Panc1 (cell line): ENCODE measurements around the gene FOXK1. TPM values are rescaled to one million over a fixed set of nuclear protein-coding genes. Genes with fewer than 3 reads are reported as not detected.

Source experiments
- ATAC-seq: fragments of 200-7000 bp; cut with Tn5 transposase; 2 replicates; pipeline ENCODE4 v1.9.1; 2020; ENCODE audit warnings: mild to moderate bottlenecking, moderate library complexity
- BruUV-seq: library from RNA; stranded (reverse); fragments of 400-500 nt; replicated peaks from 2 replicates; lab custom pipeline; 2021; lab: Mats Ljungman, UMichigan
- CTCF ChIA-PET: fragments of 300-600 bp; sonication (Branson Sonifier 250); formaldehyde crosslinking; loops from one replicate; lab custom pipeline; 2022; ENCODE audit warnings: antibody characterized with exemption; lab: Charles Lee
- POLR2A ChIA-PET: fragments of 300-600 bp; sonication (Branson Sonifier 250); formaldehyde crosslinking; loops from one replicate; lab custom pipeline; 2022; ENCODE audit warnings: antibody characterized with exemption; lab: Charles Lee
- DNase-seq: peaks from one replicate; pipeline ENCODE4 v3.0.0-alpha.2; 2010; ENCODE audit warnings: low read depth, low spot score
- H3K27ac ChIP-seq: 2 replicates; pipeline ENCODE4 v1.5.1; 2011; ENCODE audit warnings: mild to moderate bottlenecking, low read length, inconsistent platforms
- H3K27me3 ChIP-seq: fragments of 200-500 bp; sonication (Bioruptor generic); 2 replicates; pipeline ENCODE4 v1.6.0; 2014; ENCODE audit warnings: low read length, inconsistent platforms; ENCODE audit not compliant: control insufficient read depth, insufficient read depth
- H3K36me3 ChIP-seq: fragments of 200-500 bp; sonication (Bioruptor generic); 2 replicates; pipeline ENCODE4 v1.5.1; 2014; ENCODE audit warnings: inconsistent platforms, mild to moderate bottlenecking, low read length, moderate library complexity; ENCODE audit not compliant: control insufficient read depth, insufficient read depth
- H3K4me1 ChIP-seq: 2 replicates; pipeline ENCODE4 v1.5.1; 2011; ENCODE audit warnings: inconsistent platforms, mild to moderate bottlenecking, low read length, moderate library complexity; ENCODE audit not compliant: control insufficient read depth, insufficient read depth
- H3K4me3 ChIP-seq, 2 experiments: 2 replicates each; pipeline ENCODE4 v1.5.1; 2011 to 2012; ENCODE audit warnings: low read depth in 2 of 2, low read length in 2 of 2, mild to moderate bottlenecking in 2 of 2, inconsistent platforms in 1 of 2, moderate library complexity in 1 of 2
- H3K9me3 ChIP-seq: fragments of 200-500 bp; sonication (Bioruptor generic); 2 replicates; pipeline ENCODE4 v1.5.1; 2014; ENCODE audit warnings: low read depth, mild to moderate bottlenecking, inconsistent platforms, low read length, moderate library complexity; ENCODE audit not compliant: control insufficient read depth, insufficient read depth
- POLR2AphosphoS5 ChIP-seq: IDR thresholded peaks from 2 replicates; pipeline ENCODE4 v1.6.1; 2012; ENCODE audit warnings: mild to moderate bottlenecking, low read depth, low read length, moderate library complexity
- SIN3A ChIP-seq: IDR thresholded peaks from 2 replicates; pipeline ENCODE4 v1.6.1; 2012; ENCODE audit warnings: low read depth, mild to moderate bottlenecking, low read length, moderate library complexity, borderline replicate concordance; ENCODE audit not compliant: insufficient read depth
- TCF7L2 ChIP-seq: IDR thresholded peaks from 2 replicates; pipeline ENCODE4 v1.6.1; 2011; ENCODE audit warnings: mild to moderate bottlenecking, low read depth, low read length, inconsistent platforms
- in situ Hi-C: cut with HindIII; loops from 2 replicates; pipeline ENCODE4 v1.10.0; 2016; ENCODE audit warnings: low sequenced_read_pairs, low pct_unique_long_range_greater_than_20kb
- intact Hi-C: fragments of 100-400 bp; cut with micrococcal nuclease; formaldehyde crosslinking; loops from one replicate; pipeline ENCODE4 v1.10.0; 2022; ENCODE audit not compliant: unreplicated experiment
- total RNA-seq: library from RNA; stranded (reverse); gene quantifications from one replicate; pipeline ENCODE4 v1.2.1, GENCODE V29; 2021; ENCODE audit not compliant: unreplicated experiment
- TF ChIP-seq, protein P1 (sequence below): fragments of 450-650 bp; IDR thresholded peaks from 2 replicates; pipeline ENCODE4 v1.5.1; 2017; ENCODE audit warnings: mild to moderate bottlenecking
- TF ChIP-seq, protein P2 (sequence below), 2 experiments: IDR thresholded peaks; 2 replicates each; pipeline ENCODE4 v1.6.1; 2011 to 2012; ENCODE audit warnings: low read depth in 2 of 2, control low read depth in 1 of 2, low read length in 1 of 2, mild to moderate bottlenecking in 1 of 2, moderate library complexity in 1 of 2; ENCODE audit not compliant: insufficient read depth in 1 of 2

FOXK1 gene
- total RNA-seq, 1 experiment from 2014 or later = 72.7 TPM

DNA sequence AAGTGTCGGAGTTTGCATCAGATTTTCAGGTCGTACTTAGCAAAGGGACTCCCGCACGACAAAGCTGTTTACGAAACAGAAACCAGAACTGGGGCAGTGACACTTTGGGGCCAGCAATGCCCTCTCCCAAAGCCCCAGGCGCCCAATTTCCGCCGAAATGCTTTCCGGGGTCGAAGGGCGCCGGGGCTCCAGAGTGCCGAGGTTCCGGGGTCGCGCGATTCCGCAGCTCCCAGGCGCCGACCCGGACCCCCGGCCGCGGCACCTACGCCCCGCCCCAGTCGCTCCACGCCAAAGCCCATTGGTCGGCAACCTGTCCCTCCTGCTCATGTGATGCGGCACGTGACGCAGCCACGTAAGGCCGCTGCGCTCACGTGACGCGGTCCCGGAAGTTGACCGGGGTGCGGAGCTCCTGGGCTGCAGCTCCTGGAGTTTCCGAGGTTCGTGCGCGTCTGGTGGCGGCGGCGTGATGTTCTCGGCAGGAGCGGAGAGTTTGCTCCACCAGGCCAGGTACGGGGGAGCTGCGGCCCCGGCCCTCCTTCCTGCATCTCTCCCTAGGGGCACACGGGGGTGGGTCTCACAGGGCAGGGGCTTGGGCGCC lies 93.3 kb downstream of the FOXK1 start, which contains the start of gene AP5Z1:
AP5Z1 (plus strand) TSS at position 374 of the 598 bp plus-strand sequence; CDS start at position 467, 93 bp downstream.
- H3K27ac ChIP-seq = peak within 1 kb of the TSS; percentile 93
- H3K36me3 ChIP-seq = peaks cover 2% of the 10 kb centered on the region; the same call in 1 of the 2 replicates
- no TSS peak for BruUV-seq
- TF ChIP-seq SIN3A (peak; percentile 100), TCF7L2 (0 out of 2 replicates have a peak, but pooled peaks have one; percentile 17), POLR2AphosphoS5 (peak; percentile 95)
- TF ChIP-seq, protein P1, sequence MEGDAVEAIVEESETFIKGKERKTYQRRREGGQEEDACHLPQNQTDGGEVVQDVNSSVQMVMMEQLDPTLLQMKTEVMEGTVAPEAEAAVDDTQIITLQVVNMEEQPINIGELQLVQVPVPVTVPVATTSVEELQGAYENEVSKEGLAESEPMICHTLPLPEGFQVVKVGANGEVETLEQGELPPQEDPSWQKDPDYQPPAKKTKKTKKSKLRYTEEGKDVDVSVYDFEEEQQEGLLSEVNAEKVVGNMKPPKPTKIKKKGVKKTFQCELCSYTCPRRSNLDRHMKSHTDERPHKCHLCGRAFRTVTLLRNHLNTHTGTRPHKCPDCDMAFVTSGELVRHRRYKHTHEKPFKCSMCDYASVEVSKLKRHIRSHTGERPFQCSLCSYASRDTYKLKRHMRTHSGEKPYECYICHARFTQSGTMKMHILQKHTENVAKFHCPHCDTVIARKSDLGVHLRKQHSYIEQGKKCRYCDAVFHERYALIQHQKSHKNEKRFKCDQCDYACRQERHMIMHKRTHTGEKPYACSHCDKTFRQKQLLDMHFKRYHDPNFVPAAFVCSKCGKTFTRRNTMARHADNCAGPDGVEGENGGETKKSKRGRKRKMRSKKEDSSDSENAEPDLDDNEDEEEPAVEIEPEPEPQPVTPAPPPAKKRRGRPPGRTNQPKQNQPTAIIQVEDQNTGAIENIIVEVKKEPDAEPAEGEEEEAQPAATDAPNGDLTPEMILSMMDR = no peak
- TF ChIP-seq, protein P2, sequence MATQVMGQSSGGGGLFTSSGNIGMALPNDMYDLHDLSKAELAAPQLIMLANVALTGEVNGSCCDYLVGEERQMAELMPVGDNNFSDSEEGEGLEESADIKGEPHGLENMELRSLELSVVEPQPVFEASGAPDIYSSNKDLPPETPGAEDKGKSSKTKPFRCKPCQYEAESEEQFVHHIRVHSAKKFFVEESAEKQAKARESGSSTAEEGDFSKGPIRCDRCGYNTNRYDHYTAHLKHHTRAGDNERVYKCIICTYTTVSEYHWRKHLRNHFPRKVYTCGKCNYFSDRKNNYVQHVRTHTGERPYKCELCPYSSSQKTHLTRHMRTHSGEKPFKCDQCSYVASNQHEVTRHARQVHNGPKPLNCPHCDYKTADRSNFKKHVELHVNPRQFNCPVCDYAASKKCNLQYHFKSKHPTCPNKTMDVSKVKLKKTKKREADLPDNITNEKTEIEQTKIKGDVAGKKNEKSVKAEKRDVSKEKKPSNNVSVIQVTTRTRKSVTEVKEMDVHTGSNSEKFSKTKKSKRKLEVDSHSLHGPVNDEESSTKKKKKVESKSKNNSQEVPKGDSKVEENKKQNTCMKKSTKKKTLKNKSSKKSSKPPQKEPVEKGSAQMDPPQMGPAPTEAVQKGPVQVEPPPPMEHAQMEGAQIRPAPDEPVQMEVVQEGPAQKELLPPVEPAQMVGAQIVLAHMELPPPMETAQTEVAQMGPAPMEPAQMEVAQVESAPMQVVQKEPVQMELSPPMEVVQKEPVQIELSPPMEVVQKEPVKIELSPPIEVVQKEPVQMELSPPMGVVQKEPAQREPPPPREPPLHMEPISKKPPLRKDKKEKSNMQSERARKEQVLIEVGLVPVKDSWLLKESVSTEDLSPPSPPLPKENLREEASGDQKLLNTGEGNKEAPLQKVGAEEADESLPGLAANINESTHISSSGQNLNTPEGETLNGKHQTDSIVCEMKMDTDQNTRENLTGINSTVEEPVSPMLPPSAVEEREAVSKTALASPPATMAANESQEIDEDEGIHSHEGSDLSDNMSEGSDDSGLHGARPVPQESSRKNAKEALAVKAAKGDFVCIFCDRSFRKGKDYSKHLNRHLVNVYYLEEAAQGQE (IDR thresholded peaks at IDR 0.05; ENCODE audit: insufficient read depth in 1 of 2, low read depth in 2 of 2, low read length in 1 of 2) = peak in 1 of 2 experiments; percentile 65; a peak in 1 of 4 replicates
- H3K9me3 ChIP-seq = no peaks in the 10 kb centered on the region
- peak; percentile 78 for DNase-seq
- no peaks in the 10 kb centered on the region for H3K27me3 ChIP-seq
- in situ Hi-C loops (no loop called here), intact Hi-C loops (no loop called here)
- peaks cover 23% of the 10 kb centered on the region for H3K4me1 ChIP-seq
- ATAC-seq = peak; percentile 96
- ChIA-PET CTCF (no interaction called here), POLR2A (interaction anchor here (0.6 to 0.9 kb wide), 3 partner anchors 17 to 133 kb away, joined by 3 to 10 read pairs (median 3); no protein-coding TSS in a partner anchor)
- peak within 1 kb of the TSS; percentile 85 to 98 for H3K4me3 ChIP-seq

DNA sequence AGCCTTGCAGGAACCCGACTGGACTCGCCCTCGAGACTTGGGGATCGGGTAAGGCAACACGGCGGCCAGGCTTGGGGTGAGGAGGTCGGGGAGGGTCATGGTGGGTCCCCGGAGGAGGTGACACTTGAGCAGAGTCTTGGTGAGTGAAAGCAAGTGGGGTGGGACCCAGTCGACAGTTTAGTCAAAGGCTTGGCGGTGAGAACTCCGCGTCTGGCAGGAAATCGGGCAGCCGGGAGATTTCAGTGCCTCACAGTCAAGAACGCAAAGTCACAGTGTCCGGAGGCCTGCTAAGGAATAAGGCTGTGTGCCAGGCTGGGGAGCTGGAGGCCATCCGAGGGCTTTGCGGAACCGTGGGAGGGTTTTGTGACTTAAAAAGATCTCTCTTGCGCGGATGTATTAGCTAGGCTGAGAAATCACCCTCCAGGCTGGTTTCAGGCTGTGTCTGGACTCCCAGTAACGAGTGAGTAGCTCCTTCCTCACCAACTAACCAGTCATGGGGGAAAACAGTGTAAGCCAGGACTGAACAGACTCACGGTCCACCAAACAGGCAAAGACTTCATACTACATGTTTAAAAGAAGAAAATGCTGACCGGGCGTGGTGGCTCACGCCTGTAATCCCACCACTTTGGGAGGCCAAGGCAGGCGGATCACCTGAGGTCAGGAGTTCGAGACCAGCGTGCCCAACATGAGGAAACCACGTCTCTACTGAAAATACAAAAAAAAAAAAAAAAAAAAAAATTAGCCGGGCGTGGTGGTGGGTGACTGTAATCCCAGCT lies 93.9 kb downstream of the FOXK1 start:
- ChIA-PET CTCF (no interaction called here), POLR2A (no interaction called here)
- H3K27me3 ChIP-seq = no peaks in the 10 kb centered on the region
- H3K36me3 ChIP-seq = no peaks in the 10 kb centered on the region
- DNase-seq = no peak
- in situ Hi-C loops (no loop called here), intact Hi-C loops (no loop called here)
- TF ChIP-seq, protein P2 (IDR thresholded peaks at IDR 0.05; ENCODE audit: insufficient read depth in 1 of 2, low read depth in 2 of 2, low read length in 1 of 2) = no peak
- TF ChIP-seq, protein P1 = no peak
- no peak for TF ChIP-seq SIN3A
- no peak for TF ChIP-seq TCF7L2
- no peak for TF ChIP-seq POLR2AphosphoS5
- peaks cover 23% of the 10 kb centered on the region for H3K4me1 ChIP-seq
- no TSS peak for BruUV-seq
- peak overlapping the region; percentile 85 to 98 for H3K4me3 ChIP-seq
- peak overlapping the region; percentile 93 for H3K27ac ChIP-seq
- peak; percentile 26 for ATAC-seq
- H3K9me3 ChIP-seq = no peaks in the 10 kb centered on the region
